GM12878 (cell line): ENCODE results near the gene ZNF653.

ENCODE experiments used
- CTCF ChIP-seq, 3 experiments: IDR thresholded peaks in 2 of 3; conservative IDR thresholded peaks in 1 of 3; 2 replicates each; pipeline ENCODE4 v1.5.1; 2011; ENCODE audit warnings: low read depth in 3 of 3, low read length in 3 of 3, mild to moderate bottlenecking in 3 of 3, control low read depth in 2 of 3, moderate library complexity in 2 of 3, inconsistent platforms in 1 of 3, mixed read lengths in 1 of 3; ENCODE audit not compliant: control insufficient read depth in 2 of 3, insufficient read depth in 1 of 3; ENCODE audit errors: extremely low read depth in 1 of 3
- ESRRA ChIP-seq: IDR thresholded peaks from 2 replicates; pipeline ENCODE4 v1.6.1; 2012; ENCODE audit warnings: mild to moderate bottlenecking, low read length, improper control_type of control experiment
- EZH2 ChIP-seq: IDR thresholded peaks from 2 replicates; pipeline ENCODE4 v1.6.1; 2012; ENCODE audit warnings: low read depth, mild to moderate bottlenecking, control low read depth, inconsistent platforms, low read length, borderline replicate concordance; ENCODE audit not compliant: control insufficient read depth
- PKNOX1 ChIP-seq: fragments of 450-650 bp; IDR thresholded peaks from 2 replicates; pipeline ENCODE4 v1.6.1; 2016; ENCODE audit warnings: mild to moderate bottlenecking
- POLR2A ChIP-seq: IDR thresholded peaks from 2 replicates; pipeline ENCODE4 v1.6.1; 2011; ENCODE audit warnings: low read depth, mild to moderate bottlenecking, low read length

- no peak for TF ChIP-seq PKNOX1
- TF ChIP-seq CTCF (IDR thresholded peaks at IDR 0.05 in 2 of 3, conservative IDR thresholded peaks at IDR 0.05 in 1 of 3; ENCODE audit: control insufficient read depth in 2 of 3, extremely low read depth in 1 of 3, insufficient read depth in 1 of 3, low read depth in 3 of 3, low read length in 3 of 3): no peak
- TF ChIP-seq EZH2: no peak
- no peak for TF ChIP-seq ESRRA
- TF ChIP-seq POLR2A: no peak
Observed at GRCh38 chr19:11540645-11541044, 35.0 kb upstream of the ZNF653 start.
